PC-9 (cell line): ENCODE results near the gene SPPL2B. TPM values are rescaled to one million over a fixed set of nuclear protein-coding genes. Genes with fewer than 3 reads are reported as not detected.

ENCODE experiments used
- BruUV-seq: library from RNA; stranded (reverse); fragments of 400-500 nt; replicated peaks from 2 replicates; lab custom pipeline; 2021; lab: Mats Ljungman, UMichigan
- CTCF ChIA-PET: fragments of 300-600 bp; sonication (Branson Sonifier 250); formaldehyde crosslinking; loops from one replicate; lab custom pipeline; 2022; ENCODE audit warnings: antibody characterized with exemption; lab: Charles Lee
- POLR2A ChIA-PET: fragments of 300-600 bp; sonication (Branson Sonifier 250); formaldehyde crosslinking; loops from one replicate; lab custom pipeline; 2022; ENCODE audit warnings: antibody characterized with exemption; ENCODE audit not compliant: unreplicated experiment; lab: Charles Lee
- DNase-seq, 2 experiments: peaks; one replicate each; pipeline versions ENCODE4 v3.0.0 to v3.0.0-alpha.2; 2015 to 2022; ENCODE audit warnings: mixed read lengths in 1 of 2
- H2AFZ ChIP-seq: fragments of 200-600 bp; sonication (generic); 2 replicates; pipeline ENCODE4 v1.8.1; 2017; ENCODE audit warnings: antibody characterized with exemption
- H3F3A ChIP-seq: fragments of 200-600 bp; sonication (generic); 2 replicates; pipeline ENCODE4 v1.8.1; 2017; ENCODE audit warnings: antibody characterized with exemption, mild to moderate bottlenecking, low read depth; ENCODE audit not compliant: insufficient read depth
- H3K27ac ChIP-seq: fragments of 200-600 bp; sonication (generic); 2 replicates; pipeline ENCODE4 v1.6.1; 2016; ENCODE audit warnings: mixed run types
- H3K27me3 ChIP-seq: fragments of 200-600 bp; sonication (generic); 2 replicates; pipeline ENCODE4 v1.6.1; 2016; ENCODE audit warnings: low read depth, mixed run types; ENCODE audit not compliant: insufficient read depth
- H3K36me3 ChIP-seq: fragments of 200-600 bp; sonication (generic); 2 replicates; pipeline ENCODE4 v1.6.1; 2016; ENCODE audit warnings: low read depth, mixed run types
- H3K4me1 ChIP-seq: fragments of 200-600 bp; sonication (generic); replicated peaks from 2 replicates; pipeline ENCODE4 v1.6.1; 2016; ENCODE audit warnings: mixed run types; ENCODE audit not compliant: insufficient read depth
- H3K4me2 ChIP-seq: fragments of 200-600 bp; sonication (generic); 2 replicates; pipeline ENCODE4 v1.6.1; 2017; ENCODE audit warnings: mixed run types
- H3K4me3 ChIP-seq: fragments of 200-600 bp; sonication (generic); 2 replicates; pipeline ENCODE4 v1.6.1; 2016; ENCODE audit warnings: mixed run types
- H3K79me2 ChIP-seq: fragments of 200-600 bp; sonication (generic); 2 replicates; pipeline ENCODE4 v1.6.1; 2017; ENCODE audit warnings: low read depth, mixed run types
- H3K9me2 ChIP-seq: fragments of 200-600 bp; sonication (generic); 2 replicates; pipeline ENCODE4 v1.8.1; 2017; ENCODE audit warnings: mild to moderate bottlenecking; ENCODE audit not compliant: insufficient read depth
- H3K9me3 ChIP-seq: fragments of 200-600 bp; sonication (generic); 2 replicates; pipeline ENCODE4 v1.8.1; 2016; ENCODE audit warnings: low read depth; ENCODE audit not compliant: insufficient read depth
- H4K20me1 ChIP-seq: fragments of 200-600 bp; sonication (generic); 2 replicates; pipeline ENCODE4 v1.8.1; 2017; ENCODE audit not compliant: insufficient read depth
- EZH2 ChIP-seq: fragments of 200-600 bp; sonication (generic); IDR thresholded peaks from 2 replicates; pipeline ENCODE4 v1.8.0; 2017; ENCODE audit warnings: antibody characterized with exemption, low read depth
- intact Hi-C: fragments of 100-400 bp; cut with micrococcal nuclease; formaldehyde crosslinking; loops from one replicate; pipeline ENCODE4 v1.10.0; 2022; ENCODE audit not compliant: unreplicated experiment
- total RNA-seq: library from RNA; stranded (reverse); gene quantifications from 2 replicates; pipeline ENCODE4 v1.2.3, GENCODE V29; 2021
- TF ChIP-seq, protein P1 (sequence below): fragments of 200-600 bp; sonication (generic); conservative IDR thresholded peaks from 2 replicates; pipeline ENCODE4 v1.6.1; 2017; ENCODE audit warnings: mixed run types, antibody characterized with exemption, mild to moderate bottlenecking, moderate library complexity

The SPPL2B gene
- total RNA-seq, 1 experiment from 2014 or later, result 49.6 TPM

DNA sequence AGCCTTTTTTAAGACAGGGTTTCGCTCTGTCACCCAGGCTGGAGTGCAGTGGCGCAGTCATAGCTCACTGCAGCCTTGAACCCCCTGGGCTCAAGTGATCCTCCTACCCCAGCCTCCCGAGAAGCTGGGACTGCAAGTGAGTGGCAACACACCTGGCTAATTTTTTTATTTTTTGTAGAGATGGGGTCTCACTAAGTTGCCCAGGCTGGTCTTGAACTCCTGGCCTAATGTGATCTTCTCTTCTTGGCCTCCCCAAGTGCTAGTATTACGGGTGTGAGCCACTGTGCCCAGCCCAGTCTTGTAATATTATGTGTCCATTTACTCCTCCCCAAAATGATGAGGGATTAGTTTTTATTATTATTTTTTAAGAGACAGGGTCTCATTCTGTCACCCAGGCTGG lies 17.4 kb upstream of the SPPL2B start:
- Histone ChIP-seq H4K20me1 (no peaks in the 10 kb centered on the region), H3K36me3 (no peaks in the 10 kb centered on the region), H3K4me3 (no peak overlapping the region), H3K79me2 (no peaks in the 10 kb centered on the region), H3F3A (no peaks in the 10 kb centered on the region), H3K9me2 (no peaks in the 10 kb centered on the region), H2AFZ (no peak overlapping the region), H3K4me2 (no peak overlapping the region), H3K27ac (no peak overlapping the region), H3K9me3 (no peaks in the 10 kb centered on the region), H3K27me3 (0 out of 2 replicates have a peak, but pooled peaks cover 3% of the 10 kb centered on the region), H3K4me1 (no peaks in the 10 kb centered on the region)
- intact Hi-C loops, result no loop called here
- ChIA-PET CTCF (no interaction called here), POLR2A (no interaction called here)
- no peak for DNase-seq
- BruUV-seq, result no TSS peak
- TF ChIP-seq, protein P1, sequence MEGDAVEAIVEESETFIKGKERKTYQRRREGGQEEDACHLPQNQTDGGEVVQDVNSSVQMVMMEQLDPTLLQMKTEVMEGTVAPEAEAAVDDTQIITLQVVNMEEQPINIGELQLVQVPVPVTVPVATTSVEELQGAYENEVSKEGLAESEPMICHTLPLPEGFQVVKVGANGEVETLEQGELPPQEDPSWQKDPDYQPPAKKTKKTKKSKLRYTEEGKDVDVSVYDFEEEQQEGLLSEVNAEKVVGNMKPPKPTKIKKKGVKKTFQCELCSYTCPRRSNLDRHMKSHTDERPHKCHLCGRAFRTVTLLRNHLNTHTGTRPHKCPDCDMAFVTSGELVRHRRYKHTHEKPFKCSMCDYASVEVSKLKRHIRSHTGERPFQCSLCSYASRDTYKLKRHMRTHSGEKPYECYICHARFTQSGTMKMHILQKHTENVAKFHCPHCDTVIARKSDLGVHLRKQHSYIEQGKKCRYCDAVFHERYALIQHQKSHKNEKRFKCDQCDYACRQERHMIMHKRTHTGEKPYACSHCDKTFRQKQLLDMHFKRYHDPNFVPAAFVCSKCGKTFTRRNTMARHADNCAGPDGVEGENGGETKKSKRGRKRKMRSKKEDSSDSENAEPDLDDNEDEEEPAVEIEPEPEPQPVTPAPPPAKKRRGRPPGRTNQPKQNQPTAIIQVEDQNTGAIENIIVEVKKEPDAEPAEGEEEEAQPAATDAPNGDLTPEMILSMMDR, result no peak
- no peak for TF ChIP-seq EZH2

DNA sequence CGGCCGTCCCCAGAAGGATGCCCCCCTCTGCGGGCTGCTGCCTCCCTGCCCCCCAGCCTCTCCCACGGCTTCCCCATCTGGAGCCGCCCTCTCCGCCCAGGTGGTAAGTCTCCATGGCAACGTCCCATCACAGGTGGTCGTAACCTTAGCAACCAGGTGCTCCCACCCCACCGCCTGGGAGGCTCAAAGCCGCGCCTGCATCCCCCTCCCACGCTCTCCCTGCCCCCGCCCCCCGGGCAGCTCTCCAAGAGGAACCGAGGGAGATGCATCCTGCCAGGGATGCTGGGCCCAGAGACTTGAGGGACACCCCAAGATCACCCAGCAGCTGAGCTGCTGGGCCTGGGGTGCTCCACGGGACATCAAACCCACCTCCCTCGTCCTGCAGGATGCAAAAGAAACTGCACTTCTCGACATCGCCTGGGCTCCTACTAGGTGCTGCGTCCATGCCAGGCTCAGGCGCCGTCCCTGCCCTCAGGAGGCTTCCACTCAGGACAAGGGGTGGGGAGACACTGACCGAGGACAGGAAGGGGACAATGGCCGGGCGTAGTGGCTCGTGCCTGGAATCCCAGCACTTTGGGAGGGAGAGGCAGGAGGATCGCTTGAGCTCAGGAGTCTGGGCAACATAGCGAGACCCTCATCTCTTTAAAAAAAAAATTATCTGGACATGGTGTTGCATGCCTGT lies 15.5 kb upstream of the SPPL2B start:
- no peaks in the 10 kb centered on the region for H3K79me2 ChIP-seq
- no peak for DNase-seq
- no peaks in the 10 kb centered on the region for H3K36me3 ChIP-seq
- H3K4me2 ChIP-seq, result no peak overlapping the region
- POLR2A ChIA-PET, result no interaction called here
- CTCF ChIA-PET, result no interaction called here
- 0 out of 2 replicates have a peak, but pooled peaks cover 3% of the 10 kb centered on the region for H3K27me3 ChIP-seq
- no peaks in the 10 kb centered on the region for H3K9me3 ChIP-seq
- H3K9me2 ChIP-seq, result no peaks in the 10 kb centered on the region
- intact Hi-C loops, result no loop called here
- no peaks in the 10 kb centered on the region for H3K4me1 ChIP-seq
- no peak overlapping the region for H3K4me3 ChIP-seq
- H2AFZ ChIP-seq, result no peak overlapping the region
- no TSS peak for BruUV-seq
- H3F3A ChIP-seq, result no peaks in the 10 kb centered on the region
- no peaks in the 10 kb centered on the region for H4K20me1 ChIP-seq
- H3K27ac ChIP-seq, result no peak overlapping the region
- no peak for TF ChIP-seq EZH2
- TF ChIP-seq, protein P1, result no peak

DNA sequence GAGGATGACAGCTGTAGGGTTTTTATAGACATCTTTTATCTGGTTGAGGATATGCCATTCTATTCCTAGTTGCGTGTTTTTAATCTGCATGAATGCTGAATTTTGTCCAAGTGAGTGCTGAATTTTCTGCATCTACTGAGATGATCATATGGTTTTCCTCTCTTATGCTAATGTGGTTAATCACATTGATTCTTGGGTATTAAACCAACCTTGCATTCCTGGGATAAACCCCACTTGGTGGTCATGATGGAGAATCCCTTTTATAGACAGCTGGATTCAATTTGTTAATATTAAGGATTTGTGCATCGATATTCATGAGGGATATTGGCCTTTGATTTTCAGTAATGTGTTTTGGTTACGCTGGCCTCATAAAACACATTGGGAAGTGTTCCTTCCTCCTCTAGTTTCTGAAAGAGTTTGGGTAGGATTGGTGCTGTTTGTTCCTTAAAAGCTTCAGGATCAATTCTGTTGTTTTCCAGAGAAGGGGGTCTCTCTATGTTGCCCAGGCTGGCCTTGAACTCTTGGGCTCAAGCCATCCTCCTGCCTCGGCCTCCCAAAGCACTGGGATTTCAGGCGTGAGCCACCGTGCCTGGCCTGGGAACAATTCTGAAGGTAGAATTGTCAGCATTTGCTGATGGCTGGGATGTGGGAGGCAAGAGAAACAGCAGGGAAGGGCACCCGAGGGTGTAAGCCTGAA lies 13.2 kb upstream of the SPPL2B start:
- no peaks in the 10 kb centered on the region for H3K79me2 ChIP-seq
- intact Hi-C loops, result no loop called here
- ChIA-PET POLR2A (interaction anchor here (0.5 kb wide), 1 partner anchor 40 kb away, joined by 4 read pairs; no protein-coding TSS in a partner anchor), CTCF (interaction anchor here (0.5 to 1.4 kb wide), 4 partner anchors 50 to 164 kb away, joined by 3 to 16 read pairs (median 6); partner anchors contain the start of gene AP3D1)
- TF ChIP-seq, protein P1, result no peak
- H4K20me1 ChIP-seq, result no peaks in the 10 kb centered on the region
- H3K4me2 ChIP-seq, result no peak overlapping the region
- no peaks in the 10 kb centered on the region for H3K4me1 ChIP-seq
- H3K27me3 ChIP-seq, result no peaks in the 10 kb centered on the region
- no peaks in the 10 kb centered on the region for H3K36me3 ChIP-seq
- DNase-seq, result no peak
- H3K27ac ChIP-seq, result no peak overlapping the region
- H2AFZ ChIP-seq, result no peak overlapping the region
- H3K9me3 ChIP-seq, result no peaks in the 10 kb centered on the region
- BruUV-seq, result no TSS peak
- no peaks in the 10 kb centered on the region for H3K9me2 ChIP-seq
- no peaks in the 10 kb centered on the region for H3F3A ChIP-seq
- no peak overlapping the region for H3K4me3 ChIP-seq
